HL-60 (cell line): ENCODE data around the gene RNF152.
"Not testable (repeated sequence)": the region's sequence is repeated elsewhere in the genome, so short reads cannot be mapped to it uniquely, and the experiment has no call there.

ENCODE experiments used
- DNase-seq, 2 experiments: peaks; one replicate each; pipeline ENCODE4 v3.0.0-alpha.2; 2010 to 2020; ENCODE audit warnings: low read depth in 1 of 2, low spot score in 1 of 2
- H3K27ac ChIP-seq: fragments of 250-450 bp; sonication (Bioruptor Pico); replicated peaks from 2 replicates; pipeline ENCODE4 v1.5.1; 2020; ENCODE audit warnings: mild to moderate bottlenecking, moderate library complexity
- H3K27me3 ChIP-seq: fragments of 250-450 bp; sonication (Bioruptor Pico); 2 replicates; pipeline ENCODE4 v1.5.1; 2021; ENCODE audit warnings: mild to moderate bottlenecking, moderate library complexity; ENCODE audit not compliant: insufficient read depth, poor library complexity, severe bottlenecking
- H3K4me3 ChIP-seq: replicated peaks from 2 replicates; pipeline ENCODE4 v1.5.1; 2011; ENCODE audit warnings: mild to moderate bottlenecking, control low read depth, low read length; ENCODE audit not compliant: insufficient read depth
- GABPA ChIP-seq: IDR thresholded peaks from 2 replicates; pipeline ENCODE4 v1.6.1; 2012; ENCODE audit warnings: low read depth
- POLR2AphosphoS5 ChIP-seq: IDR thresholded peaks from 2 replicates; pipeline ENCODE4 v1.6.1; 2012; ENCODE audit warnings: low read depth
- SPI1 ChIP-seq: IDR thresholded peaks from 2 replicates; pipeline ENCODE4 v1.6.1; 2012; ENCODE audit warnings: low read depth, mild to moderate bottlenecking, borderline replicate concordance
- TF ChIP-seq, protein P1 (sequence below): IDR thresholded peaks from 2 replicates; pipeline ENCODE4 v1.6.1; 2012; ENCODE audit warnings: low read depth; ENCODE audit not compliant: insufficient replicate concordance
- TF ChIP-seq, protein P2 (sequence below): IDR thresholded peaks from one replicate; pipeline ENCODE4 v1.5.1; 2011; ENCODE audit warnings: low read length, control low read depth, inconsistent platforms; ENCODE audit not compliant: insufficient read depth

RNF152 gene

DNA sequence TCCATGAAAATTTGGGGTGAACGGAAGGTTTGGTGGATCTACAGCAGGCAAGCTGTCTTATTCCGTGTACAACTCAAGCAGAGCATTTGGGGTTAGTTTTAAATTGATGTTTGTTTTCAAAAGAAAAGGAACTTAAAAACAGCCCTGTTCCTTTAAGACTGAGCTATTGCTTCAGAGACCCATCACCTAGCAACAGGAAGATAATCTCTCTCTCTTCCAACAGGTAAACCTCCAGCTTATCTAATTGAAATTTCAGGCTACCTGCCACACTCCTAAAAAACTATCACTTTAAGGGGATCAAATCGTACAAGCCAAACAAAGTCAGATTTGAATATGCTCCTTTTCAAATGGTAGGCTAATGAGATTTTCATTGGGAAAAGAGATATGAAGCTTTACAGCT is 101.8 kb downstream of the RNF152 start:
- Histone ChIP-seq H3K27me3 (no peaks in the 10 kb centered on the region), H3K4me3 (no peak overlapping the region), H3K27ac (no peak overlapping the region)
- TF ChIP-seq SPI1 = no peak
- DNase-seq = no peak

DNA sequence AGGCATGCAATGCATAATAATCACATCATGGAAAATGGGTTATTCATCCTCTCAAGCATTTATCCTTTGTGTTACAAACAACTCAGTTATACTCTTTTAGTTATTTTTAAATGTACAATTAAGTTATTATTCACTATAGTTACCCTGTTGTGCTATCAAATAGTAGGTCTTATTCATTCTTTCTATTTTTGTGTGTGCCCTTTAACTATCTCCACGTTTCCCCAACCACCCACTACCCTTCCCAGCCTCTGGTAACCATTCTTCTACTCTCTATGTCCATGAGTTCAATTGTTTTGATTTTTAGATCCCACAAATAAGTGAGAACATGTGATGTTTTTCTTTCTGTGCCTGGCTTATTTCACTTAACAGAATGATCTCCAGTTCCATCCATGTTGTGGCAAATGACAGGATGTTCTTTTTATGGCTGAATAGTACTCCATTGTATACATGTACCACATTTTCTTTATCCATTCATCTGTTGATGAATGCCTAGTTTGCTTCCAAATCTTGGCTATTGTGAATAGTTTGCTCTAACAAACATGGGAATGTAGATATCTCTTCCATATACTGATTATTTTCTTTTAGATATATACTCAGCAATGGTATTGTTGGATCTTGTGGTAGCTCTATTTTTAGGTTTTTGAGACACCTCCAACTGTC is 105.7 kb downstream of the RNF152 start:
- not testable (repeated sequence) for DNase-seq, H3K4me3 ChIP-seq, H3K27me3 ChIP-seq, H3K27ac ChIP-seq

DNA sequence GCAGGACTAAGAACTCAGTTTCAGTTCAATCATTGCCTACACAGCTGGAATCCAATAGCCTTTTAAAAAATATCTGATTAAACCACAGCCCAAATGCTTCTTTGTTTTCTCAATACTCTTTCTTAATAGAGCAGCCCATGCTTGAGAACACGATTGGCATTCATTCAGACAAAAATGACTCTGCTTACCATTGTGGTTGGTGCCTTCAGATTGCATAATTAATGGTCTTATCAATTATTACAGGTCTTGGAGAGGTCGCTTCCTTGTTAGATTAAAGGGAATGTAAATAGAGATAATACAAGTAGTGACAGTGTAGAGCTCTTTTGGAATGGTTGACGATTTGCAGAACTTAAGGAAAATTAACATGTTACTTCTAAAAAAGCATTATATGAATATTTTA is 107.2 kb downstream of the RNF152 start:
- TF ChIP-seq, protein P1, sequence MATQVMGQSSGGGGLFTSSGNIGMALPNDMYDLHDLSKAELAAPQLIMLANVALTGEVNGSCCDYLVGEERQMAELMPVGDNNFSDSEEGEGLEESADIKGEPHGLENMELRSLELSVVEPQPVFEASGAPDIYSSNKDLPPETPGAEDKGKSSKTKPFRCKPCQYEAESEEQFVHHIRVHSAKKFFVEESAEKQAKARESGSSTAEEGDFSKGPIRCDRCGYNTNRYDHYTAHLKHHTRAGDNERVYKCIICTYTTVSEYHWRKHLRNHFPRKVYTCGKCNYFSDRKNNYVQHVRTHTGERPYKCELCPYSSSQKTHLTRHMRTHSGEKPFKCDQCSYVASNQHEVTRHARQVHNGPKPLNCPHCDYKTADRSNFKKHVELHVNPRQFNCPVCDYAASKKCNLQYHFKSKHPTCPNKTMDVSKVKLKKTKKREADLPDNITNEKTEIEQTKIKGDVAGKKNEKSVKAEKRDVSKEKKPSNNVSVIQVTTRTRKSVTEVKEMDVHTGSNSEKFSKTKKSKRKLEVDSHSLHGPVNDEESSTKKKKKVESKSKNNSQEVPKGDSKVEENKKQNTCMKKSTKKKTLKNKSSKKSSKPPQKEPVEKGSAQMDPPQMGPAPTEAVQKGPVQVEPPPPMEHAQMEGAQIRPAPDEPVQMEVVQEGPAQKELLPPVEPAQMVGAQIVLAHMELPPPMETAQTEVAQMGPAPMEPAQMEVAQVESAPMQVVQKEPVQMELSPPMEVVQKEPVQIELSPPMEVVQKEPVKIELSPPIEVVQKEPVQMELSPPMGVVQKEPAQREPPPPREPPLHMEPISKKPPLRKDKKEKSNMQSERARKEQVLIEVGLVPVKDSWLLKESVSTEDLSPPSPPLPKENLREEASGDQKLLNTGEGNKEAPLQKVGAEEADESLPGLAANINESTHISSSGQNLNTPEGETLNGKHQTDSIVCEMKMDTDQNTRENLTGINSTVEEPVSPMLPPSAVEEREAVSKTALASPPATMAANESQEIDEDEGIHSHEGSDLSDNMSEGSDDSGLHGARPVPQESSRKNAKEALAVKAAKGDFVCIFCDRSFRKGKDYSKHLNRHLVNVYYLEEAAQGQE = no peak
- no peak for TF ChIP-seq POLR2AphosphoS5
- no peak for TF ChIP-seq SPI1
- Histone ChIP-seq H3K27ac (no peak overlapping the region), H3K27me3 (no peaks in the 10 kb centered on the region), H3K4me3 (no peak overlapping the region)
- DNase-seq = no peak

DNA sequence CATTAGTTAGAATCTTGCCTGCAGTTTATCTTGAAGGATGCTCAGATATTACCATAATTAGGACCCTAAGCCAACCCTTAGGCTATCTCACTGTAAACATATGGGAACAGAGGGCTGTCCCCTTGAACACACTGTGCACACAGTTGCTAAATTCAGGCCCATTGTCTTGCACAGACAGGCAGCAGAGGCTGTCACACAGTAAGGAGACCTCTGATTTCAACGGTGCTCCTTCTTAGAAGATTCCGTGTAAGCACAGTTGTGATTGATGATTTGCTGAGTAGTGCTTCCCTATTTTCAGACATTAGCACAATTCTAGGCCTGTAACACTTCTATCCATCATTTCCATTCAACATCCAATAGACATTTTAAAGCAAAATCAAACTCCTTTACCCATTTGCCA is 108.0 kb downstream of the RNF152 start:
- TF ChIP-seq, protein P2, sequence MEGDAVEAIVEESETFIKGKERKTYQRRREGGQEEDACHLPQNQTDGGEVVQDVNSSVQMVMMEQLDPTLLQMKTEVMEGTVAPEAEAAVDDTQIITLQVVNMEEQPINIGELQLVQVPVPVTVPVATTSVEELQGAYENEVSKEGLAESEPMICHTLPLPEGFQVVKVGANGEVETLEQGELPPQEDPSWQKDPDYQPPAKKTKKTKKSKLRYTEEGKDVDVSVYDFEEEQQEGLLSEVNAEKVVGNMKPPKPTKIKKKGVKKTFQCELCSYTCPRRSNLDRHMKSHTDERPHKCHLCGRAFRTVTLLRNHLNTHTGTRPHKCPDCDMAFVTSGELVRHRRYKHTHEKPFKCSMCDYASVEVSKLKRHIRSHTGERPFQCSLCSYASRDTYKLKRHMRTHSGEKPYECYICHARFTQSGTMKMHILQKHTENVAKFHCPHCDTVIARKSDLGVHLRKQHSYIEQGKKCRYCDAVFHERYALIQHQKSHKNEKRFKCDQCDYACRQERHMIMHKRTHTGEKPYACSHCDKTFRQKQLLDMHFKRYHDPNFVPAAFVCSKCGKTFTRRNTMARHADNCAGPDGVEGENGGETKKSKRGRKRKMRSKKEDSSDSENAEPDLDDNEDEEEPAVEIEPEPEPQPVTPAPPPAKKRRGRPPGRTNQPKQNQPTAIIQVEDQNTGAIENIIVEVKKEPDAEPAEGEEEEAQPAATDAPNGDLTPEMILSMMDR = no peak
- no peak for TF ChIP-seq GABPA
- TF ChIP-seq, protein P1 = no peak
- TF ChIP-seq SPI1 = no peak
- no peak for TF ChIP-seq POLR2AphosphoS5
- no peaks in the 10 kb centered on the region for H3K27me3 ChIP-seq
- H3K4me3 ChIP-seq = no peak overlapping the region
- H3K27ac ChIP-seq = no peak overlapping the region
- no peak for DNase-seq

DNA sequence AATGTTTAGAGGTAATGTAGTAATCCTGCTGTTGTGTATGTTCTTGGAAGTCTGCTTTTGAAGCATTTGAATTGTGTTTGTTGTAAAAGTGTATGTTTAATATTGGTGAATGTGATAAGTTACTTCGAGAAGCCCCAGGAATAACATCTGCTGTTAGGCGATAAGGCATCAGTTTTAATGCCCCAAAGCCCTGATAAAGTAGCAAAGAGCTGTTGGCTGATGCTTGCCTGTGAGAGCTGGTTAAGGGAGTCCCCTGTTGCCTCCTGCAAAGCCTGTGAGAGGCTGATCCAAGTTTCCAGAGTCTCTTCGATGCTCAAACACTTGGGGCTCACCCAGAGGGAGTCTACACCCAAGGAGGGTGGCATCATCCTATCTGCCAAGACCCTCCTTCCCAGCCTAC is 110.3 kb downstream of the RNF152 start:
- Histone ChIP-seq H3K4me3 (no peak overlapping the region), H3K27me3 (no peaks in the 10 kb centered on the region), H3K27ac (no peak overlapping the region)
- no peak for TF ChIP-seq SPI1
- no peak for DNase-seq

DNA sequence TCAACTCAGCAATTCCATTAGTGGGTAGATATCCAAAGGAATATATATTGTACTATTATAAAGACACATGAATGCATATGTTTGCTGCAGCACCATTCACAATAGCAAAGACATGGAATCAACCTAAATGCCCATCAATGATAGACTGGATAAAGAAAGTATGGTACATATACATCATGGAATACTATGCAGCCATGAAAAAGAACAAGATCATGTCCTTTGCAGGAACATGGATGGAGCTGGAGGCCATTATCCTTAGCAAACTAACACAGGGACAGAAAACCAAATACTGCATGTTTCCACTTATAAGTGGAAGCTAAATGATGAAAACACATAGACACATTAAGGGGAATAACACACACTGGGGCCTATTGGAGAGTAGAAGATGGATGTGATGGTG is 116.6 kb downstream of the RNF152 start:
- H3K27me3 ChIP-seq, H3K4me3 ChIP-seq, DNase-seq, H3K27ac ChIP-seq: not testable (repeated sequence)
